ENCODE measurements around the gene EIF2B2. TPM values are rescaled to one million over a fixed set of nuclear protein-coding genes. Genes with fewer than 3 reads are reported as not detected.

Gene EIF2B2
- total RNA-seq, 1 experiment from 2014 or later, result 48.3 TPM

DNA sequence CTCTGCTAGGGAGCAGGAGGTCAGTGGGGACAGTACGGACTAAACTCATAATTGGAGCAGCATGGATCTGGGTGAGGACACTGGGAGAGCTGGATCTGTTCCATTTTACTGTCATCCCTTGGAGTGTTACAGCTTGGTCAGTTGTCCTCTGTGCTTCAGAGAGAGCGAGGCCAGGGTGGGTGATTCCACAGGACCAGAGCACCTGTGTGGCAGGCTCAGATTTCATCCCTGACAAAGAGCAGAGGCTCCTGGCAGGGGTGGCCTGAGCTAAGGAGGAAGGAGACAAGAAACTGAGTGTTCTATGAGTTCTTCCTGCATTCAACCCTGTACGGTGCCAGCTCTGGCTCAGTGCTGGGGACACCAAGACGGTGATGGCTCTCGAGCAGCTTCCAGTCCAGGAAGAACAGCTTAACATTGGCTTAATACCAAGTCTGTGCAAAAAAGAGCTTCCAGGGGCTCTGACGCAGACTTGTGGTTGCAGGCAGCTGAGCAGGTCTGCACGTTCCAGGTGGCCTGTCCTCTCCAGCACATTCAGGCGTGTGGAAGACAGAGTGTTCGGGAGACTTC lies 38.9 kb upstream of the EIF2B2 start:
- WGBS (ENCODE audit: extremely low coverage, insufficient read length, low lambda C conversion rate), result no CpG with 5 or more reads among the region's 9 CpGs
- no peaks in the 10 kb centered on the region for H3K9me3 Mint-ChIP-seq

More for the DNA sequence above, 38.9 kb upstream of the EIF2B2 start:
- Histone ChIP-seq H4K20me1 (ENCODE audit: control insufficient read depth, insufficient read depth, insufficient read length) (no peaks in the 10 kb centered on the region), H2BK12ac (ENCODE audit: insufficient read length, low read depth, low read length) (no peak overlapping the region), H3K4me1 (ENCODE audit: insufficient read depth, low read length) (no peaks in the 10 kb centered on the region), H3K18ac (ENCODE audit: insufficient read length, low read depth, low read length) (no peak overlapping the region), H3K9me3 (ENCODE audit: control insufficient read depth, low read depth, low read length) (no peaks in the 10 kb centered on the region), H3K56ac (ENCODE audit: insufficient read length, low read depth, low read length) (no peak overlapping the region), H3K23me2 (ENCODE audit: insufficient read length, low read depth, low read length, poor library complexity, severe bottlenecking) (no peaks in the 10 kb centered on the region), H2BK20ac (ENCODE audit: low read depth, low read length, poor library complexity, severe bottlenecking) (no peak overlapping the region), H2BK120ac (ENCODE audit: low read depth, low read length, poor library complexity, severe bottlenecking) (no peak overlapping the region), H3K23ac (ENCODE audit: insufficient read length, low read depth, low read length) (no peak overlapping the region), H4K5ac (ENCODE audit: insufficient read length, low read depth, low read length) (no peak overlapping the region), H2BK15ac (ENCODE audit: low read depth, low read length) (no peak overlapping the region), H2BK5ac (ENCODE audit: insufficient read length, low read length) (no peak overlapping the region), H2AK5ac (ENCODE audit: insufficient read length, low read length) (no peak overlapping the region), H3K14ac (ENCODE audit: insufficient read depth, low read length) (no peak overlapping the region), H3K79me1 (ENCODE audit: insufficient read depth, low read depth, low read length, poor library complexity, severe bottlenecking) (no peaks in the 10 kb centered on the region), H3K4ac (ENCODE audit: low read depth, low read length) (no peak overlapping the region), H2AFZ (ENCODE audit: low read length) (no peak overlapping the region), H3K9ac (ENCODE audit: extremely low read depth, insufficient read length, low read length) (no peak overlapping the region), H3K79me2 (ENCODE audit: insufficient read depth, low read length) (no peaks in the 10 kb centered on the region), H4K8ac (replicated peaks; ENCODE audit: insufficient read length, low read depth, low read length) (no peak overlapping the region), H3K27ac (ENCODE audit: insufficient read length, low read depth, low read length) (no peak overlapping the region), H4K91ac (ENCODE audit: insufficient read length, low read depth, low read length) (no peak overlapping the region), H3T11ph (ENCODE audit: low read length) (no peak overlapping the region), H3K27me3 (ENCODE audit: insufficient read depth, low read length) (no peaks in the 10 kb centered on the region), H3K4me2 (ENCODE audit: insufficient read depth, insufficient read length, low read length) (no peak overlapping the region)
- no peak for DNase-seq
- H3K4me3 Mint-ChIP-seq, result no peak overlapping the region
- H3K36me3 Mint-ChIP-seq (ENCODE audit: insufficient read depth in 1 of 3, low read depth in 3 of 3), result no peaks in the 10 kb centered on the region
- peak overlapping the region in 1 of 3 experiments; percentile 7; a peak in 3 of 7 replicates for H3K27ac Mint-ChIP-seq
- H3K27me3 Mint-ChIP-seq (ENCODE audit: low read depth), result no peaks in the 10 kb centered on the region; the same call in 1 of the 2 replicates
- peaks cover 6 to 11% of the 10 kb centered on the region in 2 experiments for H3K4me1 Mint-ChIP-seq
- TF ChIP-seq, protein P1, sequence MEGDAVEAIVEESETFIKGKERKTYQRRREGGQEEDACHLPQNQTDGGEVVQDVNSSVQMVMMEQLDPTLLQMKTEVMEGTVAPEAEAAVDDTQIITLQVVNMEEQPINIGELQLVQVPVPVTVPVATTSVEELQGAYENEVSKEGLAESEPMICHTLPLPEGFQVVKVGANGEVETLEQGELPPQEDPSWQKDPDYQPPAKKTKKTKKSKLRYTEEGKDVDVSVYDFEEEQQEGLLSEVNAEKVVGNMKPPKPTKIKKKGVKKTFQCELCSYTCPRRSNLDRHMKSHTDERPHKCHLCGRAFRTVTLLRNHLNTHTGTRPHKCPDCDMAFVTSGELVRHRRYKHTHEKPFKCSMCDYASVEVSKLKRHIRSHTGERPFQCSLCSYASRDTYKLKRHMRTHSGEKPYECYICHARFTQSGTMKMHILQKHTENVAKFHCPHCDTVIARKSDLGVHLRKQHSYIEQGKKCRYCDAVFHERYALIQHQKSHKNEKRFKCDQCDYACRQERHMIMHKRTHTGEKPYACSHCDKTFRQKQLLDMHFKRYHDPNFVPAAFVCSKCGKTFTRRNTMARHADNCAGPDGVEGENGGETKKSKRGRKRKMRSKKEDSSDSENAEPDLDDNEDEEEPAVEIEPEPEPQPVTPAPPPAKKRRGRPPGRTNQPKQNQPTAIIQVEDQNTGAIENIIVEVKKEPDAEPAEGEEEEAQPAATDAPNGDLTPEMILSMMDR (conservative IDR thresholded peaks at IDR 0.05), result no peak

All from H9 (cell line).